WTC11 (cell line): Measurements from ENCODE around the gene AREL1. TPM values are rescaled to one million over a fixed set of nuclear protein-coding genes. Genes with fewer than 3 reads are reported as not detected.

Experiments
- ATAC-seq: fragments of 200-7000 bp; cut with Tn5 transposase; 2 replicates; pipeline ENCODE4 v1.10.0; 2021; ENCODE audit warnings: mild to moderate bottlenecking, moderate library complexity
- CTCF ChIA-PET: fragments of 300-600 bp; sonication (Branson Sonifier 250); formaldehyde crosslinking; loops from one replicate; lab custom pipeline; 2021; ENCODE audit warnings: antibody characterized with exemption; lab: Charles Lee
- POLR2A ChIA-PET: fragments of 350-600 bp; sonication (Branson Sonifier 250); formaldehyde crosslinking; loops from one replicate; lab custom pipeline; 2021; ENCODE audit warnings: antibody characterized with exemption; lab: Charles Lee
- DNase-seq: peaks from one replicate; pipeline ENCODE4 v3.0.0; 2021; ENCODE audit warnings: low spot score
- H3K27ac Mint-ChIP-seq: 2 replicates; pipeline ENCODE4 v1.8.0; 2021; ENCODE audit warnings: mixed read lengths
- H3K27me3 Mint-ChIP-seq: 2 replicates; pipeline ENCODE4 v1.8.0; 2021; ENCODE audit warnings: low read depth, mild to moderate bottlenecking, moderate library complexity, mixed read lengths
- H3K36me3 Mint-ChIP-seq: 2 replicates; pipeline ENCODE4 v1.8.0; 2021; ENCODE audit warnings: mixed read lengths
- H3K4me1 Mint-ChIP-seq: 2 replicates; pipeline ENCODE4 v1.8.0; 2022; ENCODE audit warnings: mixed read lengths
- H3K4me3 Mint-ChIP-seq: 2 replicates; pipeline ENCODE4 v1.8.0; 2021; ENCODE audit warnings: mild to moderate bottlenecking, moderate library complexity, mixed read lengths
- H3K9me3 Mint-ChIP-seq: 2 replicates; pipeline ENCODE4 v1.8.0; 2021; ENCODE audit warnings: mixed read lengths
- AR ChIP-seq: fragments of 250-450 bp; sonication (Bioruptor Pico); IDR thresholded peaks from 2 replicates; pipeline ENCODE4 v1.9.0; 2021; ENCODE audit warnings: mild to moderate bottlenecking
- ARID4B ChIP-seq: sonication (generic); formaldehyde crosslinking; IDR thresholded peaks from 2 replicates; pipeline ENCODE4 v1.8.0; 2023; ENCODE audit warnings: missing genetic modification reagents, mild to moderate bottlenecking, borderline replicate concordance
- E2F4 ChIP-seq: sonication (generic); formaldehyde crosslinking; IDR thresholded peaks from 2 replicates; pipeline ENCODE4 v1.8.1; 2022; ENCODE audit warnings: low read depth, mild to moderate bottlenecking, moderate library complexity, missing genetic modification reagents, borderline replicate concordance
- MYBL2 ChIP-seq: sonication (generic); formaldehyde crosslinking; IDR thresholded peaks from 2 replicates; pipeline ENCODE4 v1.8.1; 2023; ENCODE audit warnings: mild to moderate bottlenecking, moderate library complexity, missing genetic modification reagents
- NFATC4 ChIP-seq: fragments of 250-450 bp; sonication (Bioruptor Pico); IDR thresholded peaks from 2 replicates; pipeline ENCODE4 v1.9.0; 2021; ENCODE audit warnings: mild to moderate bottlenecking
- NFYB ChIP-seq: sonication (generic); formaldehyde crosslinking; conservative IDR thresholded peaks from 2 replicates; pipeline ENCODE4 v1.8.0; 2022; ENCODE audit warnings: low read depth, missing genetic modification reagents
- NR1H2 ChIP-seq: sonication (generic); formaldehyde crosslinking; IDR thresholded peaks from 2 replicates; pipeline ENCODE4 v1.9.0; 2021; ENCODE audit warnings: mild to moderate bottlenecking, moderate library complexity, missing genetic modification reagents
- OVOL2 ChIP-seq: fragments of 250-450 bp; sonication (Bioruptor Pico); IDR thresholded peaks from 2 replicates; pipeline ENCODE4 v1.9.0; 2021; ENCODE audit warnings: mild to moderate bottlenecking, borderline replicate concordance
- RELA ChIP-seq: sonication (generic); formaldehyde crosslinking; IDR thresholded peaks from 2 replicates; pipeline ENCODE4 v1.8.1; 2022; ENCODE audit warnings: missing genetic modification reagents, mild to moderate bottlenecking, borderline replicate concordance
- TEAD1 ChIP-seq: sonication (generic); formaldehyde crosslinking; IDR thresholded peaks from 2 replicates; pipeline ENCODE4 v1.8.0; 2022; ENCODE audit warnings: mild to moderate bottlenecking, missing genetic modification reagents
- ZNF121 ChIP-seq: sonication (generic); formaldehyde crosslinking; IDR thresholded peaks from 2 replicates; pipeline ENCODE4 v1.8.0; 2023; ENCODE audit warnings: missing genetic modification reagents
- ZNF423 ChIP-seq: fragments of 250-450 bp; sonication (Bioruptor Pico); IDR thresholded peaks from 2 replicates; pipeline ENCODE4 v2.1.2; 2022; ENCODE audit warnings: mild to moderate bottlenecking, moderate library complexity
- total RNA-seq: library from RNA; stranded (reverse); gene quantifications from 3 replicates; pipeline ENCODE4 v1.2.3, GENCODE V29; 2021
- TF ChIP-seq, protein P1 (sequence below): sonication (generic); formaldehyde crosslinking; IDR thresholded peaks from 2 replicates; pipeline ENCODE4 v1.8.0; 2022; ENCODE audit warnings: mild to moderate bottlenecking, missing genetic modification reagents
- TF ChIP-seq, protein P2 (sequence below): sonication (generic); formaldehyde crosslinking; IDR thresholded peaks from 2 replicates; pipeline ENCODE4 v1.8.1; 2023; ENCODE audit warnings: mild to moderate bottlenecking, missing genetic modification reagents
- TF ChIP-seq, protein P3 (sequence below): sonication (generic); formaldehyde crosslinking; IDR thresholded peaks from 2 replicates; pipeline ENCODE4 v1.8.1; 2022; ENCODE audit warnings: mild to moderate bottlenecking, moderate library complexity, missing genetic modification reagents
- TF ChIP-seq, protein P4 (sequence below): sonication (generic); formaldehyde crosslinking; IDR thresholded peaks from 2 replicates; pipeline ENCODE4 v1.8.1; 2023; ENCODE audit warnings: mild to moderate bottlenecking, missing genetic modification reagents, moderate library complexity

The AREL1 gene
- total RNA-seq, 1 experiment from 2014 or later, result 37.0 TPM

- peak overlapping the region; percentile 57; the same call in 1 of the 2 replicates for H3K27ac Mint-ChIP-seq
- TF ChIP-seq ZNF121 (CRISPR knock-in tag) (peak; percentile 62; the same call in 1 of the 2 replicates), NR1H2 (CRISPR knock-in tag) (no peak)
- H3K9me3 Mint-ChIP-seq, result no peaks in the 10 kb centered on the region
- ChIA-PET POLR2A (no interaction called here), CTCF (interaction anchor here (0.9 to 5.5 kb wide), 3 partner anchors 19 to 99 kb away, joined by 3 to 32 read pairs (median 4); partner anchors contain the start of gene LTBP2)
- ATAC-seq (no peak; the same call in 1 of the 2 replicates), DNase-seq (no peak)
- H3K4me1 Mint-ChIP-seq, result peaks cover 28% of the 10 kb centered on the region
- H3K36me3 Mint-ChIP-seq, result no peaks in the 10 kb centered on the region
- H3K4me3 Mint-ChIP-seq, result no peak overlapping the region
- H3K27me3 Mint-ChIP-seq, result no peaks in the 10 kb centered on the region; the same call in 1 of the 2 replicates
These were observed 81.8 kb downstream of the AREL1 start for GRCh38 chr14:74630881-74631690.

DNA sequence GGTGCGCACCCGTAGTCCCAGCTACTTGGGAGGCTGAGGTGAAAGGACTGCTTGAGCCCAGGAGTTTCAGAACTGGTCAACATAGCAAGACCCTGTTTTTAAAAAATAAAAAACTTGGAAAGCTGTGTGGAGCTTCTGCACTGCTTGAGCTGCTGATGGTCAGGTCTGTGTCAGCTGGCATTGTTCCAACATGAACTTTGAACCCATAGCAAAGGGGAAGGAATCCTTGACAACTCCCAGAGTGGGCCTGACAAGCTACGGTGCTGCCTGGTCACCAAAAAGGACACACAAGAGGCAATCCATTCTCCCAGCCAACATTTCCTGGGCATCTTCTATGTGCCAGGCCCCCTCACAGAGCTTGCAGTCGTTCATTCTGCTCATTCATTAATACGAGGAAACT is 84.5 kb downstream of the AREL1 start:
- ChIA-PET CTCF (interaction anchor here (0.6 to 1.8 kb wide), 2 partner anchors 16 to 46 kb away, joined by 3 to 8 read pairs; partner anchors contain the start of gene LTBP2), POLR2A (no interaction called here)
- Mint-ChIP-seq H3K9me3 (no peaks in the 10 kb centered on the region), H3K36me3 (no peaks in the 10 kb centered on the region), H3K27ac (no peak overlapping the region), H3K27me3 (no peaks in the 10 kb centered on the region; the same call in 1 of the 2 replicates), H3K4me3 (no peak overlapping the region), H3K4me1 (peaks cover 28% of the 10 kb centered on the region)
- DNase-seq (no peak), ATAC-seq (no peak)
- TF ChIP-seq, protein P1, sequence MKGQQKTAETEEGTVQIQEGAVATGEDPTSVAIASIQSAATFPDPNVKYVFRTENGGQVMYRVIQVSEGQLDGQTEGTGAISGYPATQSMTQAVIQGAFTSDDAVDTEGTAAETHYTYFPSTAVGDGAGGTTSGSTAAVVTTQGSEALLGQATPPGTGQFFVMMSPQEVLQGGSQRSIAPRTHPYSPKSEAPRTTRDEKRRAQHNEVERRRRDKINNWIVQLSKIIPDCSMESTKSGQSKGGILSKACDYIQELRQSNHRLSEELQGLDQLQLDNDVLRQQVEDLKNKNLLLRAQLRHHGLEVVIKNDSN (CRISPR knock-in tag), result no peak
- TF ChIP-seq ZNF423, result no peak
- TF ChIP-seq, protein P2, sequence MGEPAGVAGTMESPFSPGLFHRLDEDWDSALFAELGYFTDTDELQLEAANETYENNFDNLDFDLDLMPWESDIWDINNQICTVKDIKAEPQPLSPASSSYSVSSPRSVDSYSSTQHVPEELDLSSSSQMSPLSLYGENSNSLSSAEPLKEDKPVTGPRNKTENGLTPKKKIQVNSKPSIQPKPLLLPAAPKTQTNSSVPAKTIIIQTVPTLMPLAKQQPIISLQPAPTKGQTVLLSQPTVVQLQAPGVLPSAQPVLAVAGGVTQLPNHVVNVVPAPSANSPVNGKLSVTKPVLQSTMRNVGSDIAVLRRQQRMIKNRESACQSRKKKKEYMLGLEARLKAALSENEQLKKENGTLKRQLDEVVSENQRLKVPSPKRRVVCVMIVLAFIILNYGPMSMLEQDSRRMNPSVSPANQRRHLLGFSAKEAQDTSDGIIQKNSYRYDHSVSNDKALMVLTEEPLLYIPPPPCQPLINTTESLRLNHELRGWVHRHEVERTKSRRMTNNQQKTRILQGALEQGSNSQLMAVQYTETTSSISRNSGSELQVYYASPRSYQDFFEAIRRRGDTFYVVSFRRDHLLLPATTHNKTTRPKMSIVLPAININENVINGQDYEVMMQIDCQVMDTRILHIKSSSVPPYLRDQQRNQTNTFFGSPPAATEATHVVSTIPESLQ (CRISPR knock-in tag), result no peak
- TF ChIP-seq MYBL2 (CRISPR knock-in tag), result no peak
- TF ChIP-seq NFATC4, result no peak
- no peak for TF ChIP-seq NFYB (CRISPR knock-in tag)
- TF ChIP-seq OVOL2 (CRISPR knock-in tag), result no peak
- TF ChIP-seq AR (CRISPR knock-in tag), result no peak
- TF ChIP-seq, protein P3, sequence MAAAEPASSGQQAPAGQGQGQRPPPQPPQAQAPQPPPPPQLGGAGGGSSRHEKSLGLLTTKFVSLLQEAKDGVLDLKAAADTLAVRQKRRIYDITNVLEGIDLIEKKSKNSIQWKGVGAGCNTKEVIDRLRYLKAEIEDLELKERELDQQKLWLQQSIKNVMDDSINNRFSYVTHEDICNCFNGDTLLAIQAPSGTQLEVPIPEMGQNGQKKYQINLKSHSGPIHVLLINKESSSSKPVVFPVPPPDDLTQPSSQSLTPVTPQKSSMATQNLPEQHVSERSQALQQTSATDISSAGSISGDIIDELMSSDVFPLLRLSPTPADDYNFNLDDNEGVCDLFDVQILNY (CRISPR knock-in tag), result no peak
- TF ChIP-seq RELA (CRISPR knock-in tag), result no peak
- no peak for TF ChIP-seq TEAD1 (CRISPR knock-in tag)
- TF ChIP-seq, protein P4, sequence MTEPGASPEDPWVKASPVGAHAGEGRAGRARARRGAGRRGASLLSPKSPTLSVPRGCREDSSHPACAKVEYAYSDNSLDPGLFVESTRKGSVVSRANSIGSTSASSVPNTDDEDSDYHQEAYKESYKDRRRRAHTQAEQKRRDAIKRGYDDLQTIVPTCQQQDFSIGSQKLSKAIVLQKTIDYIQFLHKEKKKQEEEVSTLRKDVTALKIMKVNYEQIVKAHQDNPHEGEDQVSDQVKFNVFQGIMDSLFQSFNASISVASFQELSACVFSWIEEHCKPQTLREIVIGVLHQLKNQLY (CRISPR knock-in tag), result no peak
- no peak for TF ChIP-seq ARID4B
- TF ChIP-seq E2F4 (CRISPR knock-in tag), result no peak
